K562 (cell line): ENCODE data around the gene CENPP. TPM values are rescaled to one million over a fixed set of nuclear protein-coding genes. Genes with fewer than 3 reads are reported as not detected.

Experiments used
- ATAC-seq: fragments of 200-7000 bp; cut with Tn5 transposase; 3 replicates; pipeline ENCODE4 v1.9.1; 2020; ENCODE audit warnings: moderate library complexity
- BruUV-seq: library from RNA; stranded (reverse); fragments of 400-500 nt; replicated peaks from 2 replicates; lab custom pipeline; 2021; lab: Mats Ljungman, UMichigan
- CTCF ChIA-PET: fragments of 300-600 bp; formaldehyde crosslinking; extraction: SDS; loops from one replicate; lab custom pipeline; 2021; ENCODE audit warnings: low intra/inter-chr PET ratio; lab: Yijun Ruan, JAX
- POLR2A ChIA-PET: fragments of 300-600, 350-650 bp; sonication (Branson Sonifier 250); formaldehyde crosslinking; extraction: SDS; loops from one replicate; lab custom pipeline; 2021; ENCODE audit warnings: antibody characterized with exemption, inconsistent platforms; lab: Yijun Ruan, JAX
- DNase-seq, 4 experiments: peaks; one replicate each; pipeline versions ENCODE4 v3.0.0 to v3.0.0-alpha.2; 2011 to 2018; ENCODE audit warnings: low spot score in 3 of 4, mixed read lengths in 3 of 4; ENCODE audit errors: extremely low read depth in 1 of 4
- FAIRE-seq: peaks from 2 replicates; lab custom pipeline; 2011; peaks lifted over from hg19 to GRCh38; lab: Jason Lieb, UNC
- H2AFZ ChIP-seq: 2 replicates; pipeline ENCODE4 v1.6.0; 2011; ENCODE audit warnings: low read depth, low read length, control low read depth, inconsistent platforms
- H3K27ac ChIP-seq: fragments of 200-600 bp; 3 replicates; pipeline ENCODE4 v1.8.0; 2011; ENCODE audit warnings: low read depth, mild to moderate bottlenecking, control low read depth, inconsistent platforms, low read length, moderate library complexity, mixed read lengths; ENCODE audit errors: extremely low read depth
- H3K27me3 ChIP-seq, 2 experiments: fragments of 300-600 bp in 1 of 2; 2 replicates in 1 of 2; 3 replicates in 1 of 2; pipeline versions ENCODE4 v1.6.0 to v1.8.0; 2011; ENCODE audit warnings: inconsistent platforms in 2 of 2, low read length in 2 of 2, mild to moderate bottlenecking in 1 of 2, mixed read lengths in 1 of 2, moderate library complexity in 1 of 2; ENCODE audit not compliant: control insufficient read depth in 2 of 2, insufficient read depth in 2 of 2
- H3K36me3 ChIP-seq: fragments of 300-600 bp; 3 replicates; pipeline ENCODE4 v1.8.0; 2011; ENCODE audit warnings: mild to moderate bottlenecking, low read length, inconsistent platforms; ENCODE audit not compliant: control insufficient read depth, insufficient read depth
- H3K4me1 ChIP-seq, 2 experiments: fragments of 200-600 bp in 1 of 2; replicated peaks in 1 of 2; 2 replicates in 1 of 2; 3 replicates in 1 of 2; pipeline versions ENCODE4 v1.5.1 to v1.8.0; 2011; ENCODE audit warnings: inconsistent platforms in 2 of 2, low read length in 2 of 2, mild to moderate bottlenecking in 1 of 2, mixed read lengths in 1 of 2, moderate library complexity in 1 of 2; ENCODE audit not compliant: control insufficient read depth in 2 of 2, insufficient read depth in 2 of 2
- H3K4me2 ChIP-seq: 2 replicates; pipeline ENCODE4 v1.6.1; 2011; ENCODE audit warnings: low read length, control low read depth, inconsistent platforms, mixed read lengths; ENCODE audit not compliant: insufficient read depth
- H3K4me3 ChIP-seq: fragments of 200-600 bp; sonication (generic), shearing (Covaris generic); 2 replicates; pipeline ENCODE4 v1.5.1; 2016; ENCODE audit warnings: control low read depth, inconsistent platforms
- H3K79me2 ChIP-seq: fragments of 200-600 bp; 3 replicates; pipeline ENCODE4 v1.8.0; 2011; ENCODE audit warnings: low read length, inconsistent platforms; ENCODE audit not compliant: control insufficient read depth, insufficient read depth
- H3K9ac ChIP-seq, 2 experiments: 2 replicates each; pipeline versions ENCODE4 v1.6.0 to v1.6.1; 2011; ENCODE audit warnings: low read depth in 2 of 2, low read length in 2 of 2, control low read depth in 1 of 2, inconsistent platforms in 1 of 2, mild to moderate bottlenecking in 1 of 2, mixed read lengths in 1 of 2; ENCODE audit not compliant: insufficient read depth in 1 of 2
- H3K9me1 ChIP-seq: one replicate; pipeline ENCODE4 v1.6.0; 2011; ENCODE audit warnings: inconsistent platforms, mild to moderate bottlenecking, low read length, moderate library complexity; ENCODE audit not compliant: control insufficient read depth, insufficient read depth
- H3K9me3 ChIP-seq: replicated peaks from 2 replicates; pipeline ENCODE4 v1.5.1; 2011; ENCODE audit warnings: low read depth, low read length, inconsistent platforms; ENCODE audit not compliant: control insufficient read depth, insufficient read depth
- H4K20me1 ChIP-seq: replicated peaks from 2 replicates; pipeline ENCODE4 v1.6.1; 2011; ENCODE audit warnings: low read length, inconsistent platforms, mixed read lengths; ENCODE audit not compliant: control insufficient read depth, insufficient read depth
- PRPF4 ChIP-seq: fragments of 200-400 bp; formaldehyde crosslinking; IDR thresholded peaks from one replicate; pipeline ENCODE4 v1.6.1; 2017; ENCODE audit warnings: low read length, low read depth, mild to moderate bottlenecking; ENCODE audit not compliant: insufficient read depth, poor library complexity, severe bottlenecking
- RERE ChIP-seq: sonication (generic); formaldehyde crosslinking; IDR thresholded peaks from 2 replicates; pipeline ENCODE4 v1.8.0; 2023; ENCODE audit warnings: missing genetic modification reagents, mild to moderate bottlenecking, borderline replicate concordance
- REST ChIP-seq, 2 experiments: fragments of 450-650 bp; formaldehyde crosslinking in 1 of 2; IDR thresholded peaks; 2 replicates each; pipeline versions ENCODE4 v1.4.0 to v1.6.1; 2014 to 2020; ENCODE audit warnings: mild to moderate bottlenecking in 2 of 2, borderline replicate concordance in 1 of 2, low read depth in 1 of 2
- ZKSCAN8 ChIP-seq: fragments of 200-800 bp; sonication (Bioruptor generic); IDR thresholded peaks from 2 replicates; pipeline ENCODE4 v1.6.1; 2016; ENCODE audit warnings: missing genetic modification characterization, missing compliant biosample characterization
- ZNF217 ChIP-seq: sonication (generic); formaldehyde crosslinking; IDR thresholded peaks from 2 replicates; pipeline ENCODE4 v1.8.0; 2022; ENCODE audit warnings: mild to moderate bottlenecking, missing genetic modification reagents
- ZNF436 ChIP-seq: fragments of 250-450, 450-650 bp; sonication (Bioruptor Pico); formaldehyde crosslinking; IDR thresholded peaks from 2 replicates; pipeline ENCODE4 v1.7.0; 2020; ENCODE audit warnings: mild to moderate bottlenecking
- ZZZ3 ChIP-seq: fragments of 450-650 bp; IDR thresholded peaks from 2 replicates; pipeline ENCODE4 v1.6.1; 2016; ENCODE audit warnings: antibody characterized with exemption, mild to moderate bottlenecking, moderate library complexity
- WGBS: fragments of 100-300 bp; shearing (Covaris generic); methylation state at CpG from one replicate; pipeline ENCODE4 v1.1.6; 2016; ENCODE audit warnings: low coverage, mixed read lengths; ENCODE audit not compliant: insufficient coverage; ENCODE audit errors: missing lambda C conversion rate; 5-methylcytosine and 5-hydroxymethylcytosine counted together
- in situ Hi-C: fragments of 300-500 bp; cut with MboI; formaldehyde crosslinking; loops from 4 replicates; pipeline ENCODE4 v1.15.0; 2018; ENCODE audit warnings: inconsistent platforms, mixed read lengths
- intact Hi-C: fragments of 100-400 bp; cut with micrococcal nuclease; formaldehyde crosslinking; loops from 2 replicates; pipeline ENCODE4 v1.14.2; 2022
- polyA plus RNA-seq, 8 experiments: library from polyadenylated mRNA; depleted of rRNA in 4 of 8; stranded (reverse) in 5 of 8; unstranded in 3 of 8; fragments of >200 nt; fragmentation: Nextera tagmentation in 2 of 8; fragmentation: Illumina TruSeq in 1 of 8; extraction: Ambion mirVana in 2 of 8; extraction: Trizol in 1 of 8; gene quantifications; 2 replicates each; pipeline versions ENCODE4 v1.2.1 to v1.2.3, GENCODE V29; 2011 to 2014; ENCODE audit warnings: inconsistent platforms in 1 of 8, missing spikeins in 1 of 8
- total RNA-seq, 7 experiments: library from RNA; depleted of rRNA in 6 of 7; stranded (reverse); fragments of >200 nt in 6 of 7; fragmentation: Illumina TruSeq in 2 of 7; extraction: Trizol in 2 of 7; gene quantifications; 2 replicates each; pipeline versions ENCODE4 v1.2.1 to v1.2.3, GENCODE V29; 2011 to 2021; ENCODE audit warnings: low replicate concordance in 1 of 7

Gene CENPP
- total and polyA plus RNA-seq, 9 of the 15 experiments (the other 6 are each of a cell fraction or from before 2014, with no cell fraction given): 8.0 to 28.5 (median 17.9) TPM

GRCh38 chr9:92661127-92661526, 335.4 kb downstream of the CENPP start (continued):
- TF ChIP-seq RERE (CRISPR knock-in tag) (no peak), ZNF217 (CRISPR knock-in tag) (no peak)

- BruUV-seq: no TSS peak
- no peaks in the 10 kb centered on the region for H3K9me3 ChIP-seq
- H3K4me2 ChIP-seq: no peak overlapping the region
- no peak overlapping the region for H3K4me3 ChIP-seq
- no peak overlapping the region for H2AFZ ChIP-seq
- H3K9me1 ChIP-seq: no peaks in the 10 kb centered on the region
- in situ Hi-C loops: no loop called here
- ATAC-seq (no peak), DNase-seq (no peak), FAIRE-seq (no peak)
- no peaks in the 10 kb centered on the region for H3K27me3 ChIP-seq
- 91% methylated on average over 4 of the region's 4 CpGs for WGBS
- POLR2A ChIA-PET: no interaction called here
- 0 out of 4 replicates have a peak overlapping the region, but pooled peaks of 1 of the 2 experiments have one; percentile 68 for H3K9ac ChIP-seq
- H4K20me1 ChIP-seq: peaks cover 19% of the 10 kb centered on the region
- intact Hi-C loops: no loop called here
- H3K4me1 ChIP-seq: peaks cover 0 to 20% of the 10 kb centered on the region in 2 experiments; a peak in 3 of 5 replicates
- peaks cover 62% of the 10 kb centered on the region for H3K36me3 ChIP-seq
- CTCF ChIA-PET: no interaction called here
- H3K27ac ChIP-seq: no peak overlapping the region
- peaks cover 70% of the 10 kb centered on the region for H3K79me2 ChIP-seq
- TF ChIP-seq PRPF4 (no peak), ZKSCAN8 (CRISPR knock-in tag) (no peak), ZNF436 (no peak), ZZZ3 (no peak), REST (IDR thresholded peaks at IDR 0.05; ENCODE audit: borderline replicate concordance) (no peak), REST (CRISPR knock-in tag; IDR thresholded peaks at IDR 0.05; ENCODE audit: low read depth) (no peak)
Measured at GRCh38 chr9:92661743-92662142, 336.0 kb downstream of the CENPP start.
